ENCODE data around the gene DOCK2. TPM values are rescaled to one million over a fixed set of nuclear protein-coding genes. Genes with fewer than 3 reads are reported as not detected.

The DOCK2 gene
- total RNA-seq, 1 donor from 2014 or later: 1.1 TPM

DNA sequence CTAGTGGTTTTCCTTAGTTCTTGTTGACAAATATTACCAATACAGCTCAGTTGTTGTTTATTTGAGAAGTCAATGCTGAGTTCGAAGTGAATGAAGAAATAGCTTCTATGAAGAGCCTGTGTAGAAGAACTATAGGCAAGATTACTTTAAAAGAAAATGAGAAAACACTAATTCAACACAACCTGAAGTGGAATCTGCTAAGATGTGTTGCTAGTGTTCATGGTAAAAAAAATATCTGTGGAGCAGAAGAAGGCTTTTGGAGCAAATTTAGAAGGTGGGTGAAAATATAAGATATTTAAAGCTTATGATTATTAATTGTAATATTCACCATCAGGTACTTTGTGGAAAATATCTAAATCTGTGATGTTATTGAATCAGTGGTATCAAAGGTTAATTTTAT lies 2.5 kb upstream of the DOCK2 start:
- Mint-ChIP-seq H3K36me3 (no peaks in the 10 kb centered on the region), H3K27me3 (ENCODE audit: insufficient read depth, low read depth) (peaks cover 8% of the 10 kb centered on the region), H3K4me1 (peaks cover 3% of the 10 kb centered on the region), H3K27ac (no peak overlapping the region), H3K4me3 (no peak overlapping the region), H3K9me3 (peaks cover 6% of the 10 kb centered on the region)
- Histone ChIP-seq H3K27ac (no peak overlapping the region), H3K4me1 (peaks cover 3% of the 10 kb centered on the region), H4K20me1 (ENCODE audit: low read depth) (no peaks in the 10 kb centered on the region), H3K79me2 (ENCODE audit: low read depth) (no peaks in the 10 kb centered on the region), H3F3A (ENCODE audit: low read depth) (no peaks in the 10 kb centered on the region), H3K27me3 (peaks cover 28% of the 10 kb centered on the region), H3K4me3 (no peak overlapping the region), H3K9me3 (ENCODE audit: low read depth) (no peaks in the 10 kb centered on the region), H3K9ac (no peak overlapping the region), H3K36me3 (no peaks in the 10 kb centered on the region), H2AFZ (replicated peaks) (no peak overlapping the region), H3K4me2 (no peak overlapping the region)
- TF ChIP-seq EZH2 (IDR thresholded peaks at IDR 0.05) (no peak), EZH2phosphoT487 (IDR thresholded peaks at IDR 0.05) (no peak)
- TF ChIP-seq, protein P1, sequence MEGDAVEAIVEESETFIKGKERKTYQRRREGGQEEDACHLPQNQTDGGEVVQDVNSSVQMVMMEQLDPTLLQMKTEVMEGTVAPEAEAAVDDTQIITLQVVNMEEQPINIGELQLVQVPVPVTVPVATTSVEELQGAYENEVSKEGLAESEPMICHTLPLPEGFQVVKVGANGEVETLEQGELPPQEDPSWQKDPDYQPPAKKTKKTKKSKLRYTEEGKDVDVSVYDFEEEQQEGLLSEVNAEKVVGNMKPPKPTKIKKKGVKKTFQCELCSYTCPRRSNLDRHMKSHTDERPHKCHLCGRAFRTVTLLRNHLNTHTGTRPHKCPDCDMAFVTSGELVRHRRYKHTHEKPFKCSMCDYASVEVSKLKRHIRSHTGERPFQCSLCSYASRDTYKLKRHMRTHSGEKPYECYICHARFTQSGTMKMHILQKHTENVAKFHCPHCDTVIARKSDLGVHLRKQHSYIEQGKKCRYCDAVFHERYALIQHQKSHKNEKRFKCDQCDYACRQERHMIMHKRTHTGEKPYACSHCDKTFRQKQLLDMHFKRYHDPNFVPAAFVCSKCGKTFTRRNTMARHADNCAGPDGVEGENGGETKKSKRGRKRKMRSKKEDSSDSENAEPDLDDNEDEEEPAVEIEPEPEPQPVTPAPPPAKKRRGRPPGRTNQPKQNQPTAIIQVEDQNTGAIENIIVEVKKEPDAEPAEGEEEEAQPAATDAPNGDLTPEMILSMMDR (IDR thresholded peaks at IDR 0.05): no peak
- DNase-seq (ENCODE audit: low spot score): no peak

DNA sequence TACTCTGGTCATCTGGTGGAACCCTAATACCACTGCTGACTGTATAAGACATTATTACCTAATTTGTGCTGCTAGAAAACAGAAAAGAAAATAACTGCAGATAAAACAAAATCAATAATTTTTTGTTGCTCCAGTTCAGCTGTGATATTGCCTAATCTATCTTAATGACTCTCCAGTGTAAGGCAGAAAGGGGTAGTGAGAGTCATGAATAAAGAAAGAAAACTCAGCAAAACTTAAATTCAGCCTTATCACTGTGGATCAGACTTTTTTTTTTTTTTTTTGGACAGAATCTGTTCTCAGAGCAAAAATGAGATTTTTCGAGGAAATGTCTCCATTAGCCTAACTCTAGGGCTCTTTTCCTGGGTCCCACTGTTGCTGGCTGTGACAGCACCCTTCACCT lies 1.1 kb upstream of the DOCK2 start:
- no peak for DNase-seq (ENCODE audit: low spot score)
- H4K20me1 ChIP-seq (ENCODE audit: low read depth): no peaks in the 10 kb centered on the region
- H3K9me3 Mint-ChIP-seq: peaks cover 6% of the 10 kb centered on the region
- H3K27me3 ChIP-seq: peaks cover 28% of the 10 kb centered on the region
- no peak overlapping the region for H3K4me3 ChIP-seq
- no peaks in the 10 kb centered on the region for H3K9me3 ChIP-seq (ENCODE audit: low read depth)
- H3K27me3 Mint-ChIP-seq (ENCODE audit: insufficient read depth, low read depth): peaks cover 8% of the 10 kb centered on the region
- no peak overlapping the region for H3K4me3 Mint-ChIP-seq
- peaks cover 3% of the 10 kb centered on the region for H3K4me1 ChIP-seq
- no peak overlapping the region for H3K9ac ChIP-seq
- H3K4me1 Mint-ChIP-seq: peaks cover 3% of the 10 kb centered on the region
- H3K27ac ChIP-seq: no peak overlapping the region
- H3K36me3 Mint-ChIP-seq: no peaks in the 10 kb centered on the region
- no peaks in the 10 kb centered on the region for H3K79me2 ChIP-seq (ENCODE audit: low read depth)
- no peaks in the 10 kb centered on the region for H3F3A ChIP-seq (ENCODE audit: low read depth)
- TF ChIP-seq EZH2phosphoT487 (IDR thresholded peaks at IDR 0.05): no peak
- TF ChIP-seq EZH2 (IDR thresholded peaks at IDR 0.05): no peak
- TF ChIP-seq, protein P1 (IDR thresholded peaks at IDR 0.05): no peak
- no peak overlapping the region for H2AFZ ChIP-seq (replicated peaks)
- no peaks in the 10 kb centered on the region for H3K36me3 ChIP-seq
- H3K27ac Mint-ChIP-seq: no peak overlapping the region
- no peak overlapping the region for H3K4me2 ChIP-seq

DNA sequence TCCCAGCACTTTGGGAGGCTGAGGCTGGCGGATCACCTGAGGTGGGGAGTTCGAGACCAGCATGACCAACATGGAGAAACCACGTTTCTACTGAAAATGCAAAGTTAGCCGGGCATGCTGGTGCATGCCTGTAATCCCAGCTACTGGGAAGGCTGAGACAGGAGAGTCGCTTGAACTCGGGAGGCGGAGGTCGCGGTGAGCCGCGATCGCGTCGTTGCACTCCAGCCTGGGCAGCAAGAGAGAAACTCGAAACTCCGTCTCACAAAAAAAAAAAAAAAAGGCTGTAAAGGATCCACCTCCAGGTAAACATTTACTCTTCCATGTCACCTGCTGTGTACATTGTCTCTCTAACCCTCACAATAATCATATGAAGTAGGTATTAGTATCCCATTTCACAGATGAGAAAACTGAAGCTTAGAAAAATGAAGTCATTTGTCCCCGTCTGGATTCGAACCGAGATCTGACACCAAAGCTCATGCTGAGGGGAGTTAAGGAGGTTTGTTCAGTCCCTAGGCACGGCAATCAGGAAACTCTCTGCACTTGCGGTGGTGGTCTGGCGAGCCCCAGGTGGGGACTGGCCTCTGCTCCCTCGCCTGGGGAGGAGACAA lies 494 bp upstream of the DOCK2 start:
- Mint-ChIP-seq H3K4me1 (peaks cover 3% of the 10 kb centered on the region), H3K4me3 (no peak overlapping the region), H3K27me3 (ENCODE audit: insufficient read depth, low read depth) (peaks cover 8% of the 10 kb centered on the region), H3K27ac (no peak overlapping the region), H3K9me3 (peaks cover 6% of the 10 kb centered on the region), H3K36me3 (no peaks in the 10 kb centered on the region)
- peaks cover 28% of the 10 kb centered on the region for H3K27me3 ChIP-seq
- DNase-seq (ENCODE audit: low spot score): no peak
- peak overlapping the region; percentile 93 for H3K4me2 ChIP-seq
- H3K27ac ChIP-seq: no peak overlapping the region
- H3K36me3 ChIP-seq: no peaks in the 10 kb centered on the region
- H2AFZ ChIP-seq (replicated peaks): peak overlapping the region; percentile 96
- H4K20me1 ChIP-seq (ENCODE audit: low read depth): no peaks in the 10 kb centered on the region
- H3K4me3 ChIP-seq: peak overlapping the region; percentile 56
- no peaks in the 10 kb centered on the region for H3F3A ChIP-seq (ENCODE audit: low read depth)
- peaks cover 3% of the 10 kb centered on the region for H3K4me1 ChIP-seq
- H3K9ac ChIP-seq: no peak overlapping the region
- TF ChIP-seq EZH2 (IDR thresholded peaks at IDR 0.05): no peak
- TF ChIP-seq, protein P1 (IDR thresholded peaks at IDR 0.05): no peak
- TF ChIP-seq EZH2phosphoT487 (IDR thresholded peaks at IDR 0.05): no peak
- H3K9me3 ChIP-seq (ENCODE audit: low read depth): no peaks in the 10 kb centered on the region
- H3K79me2 ChIP-seq (ENCODE audit: low read depth): no peaks in the 10 kb centered on the region

All from neural progenitor cell (in vitro differentiated cells).